SU-DHL-6 (cell line): Measurements from ENCODE around the gene INPP5A.
"Not testable (repeated sequence)": the region's sequence is repeated elsewhere in the genome, so short reads cannot be mapped to it uniquely, and the experiment has no call there.

Experiments
- H2AFZ ChIP-seq: fragments of 200-600 bp; sonication (generic); 2 replicates; pipeline ENCODE4 v1.6.1; 2014; ENCODE audit warnings: low read depth, mild to moderate bottlenecking, moderate library complexity, mixed read lengths, antibody characterized with exemption, low read length; ENCODE audit not compliant: severe bottlenecking
- H3F3A ChIP-seq: fragments of 200-600 bp; shearing (Covaris generic); 2 replicates; pipeline ENCODE4 v1.6.0; 2016; ENCODE audit warnings: antibody characterized with exemption, mild to moderate bottlenecking; ENCODE audit not compliant: insufficient read depth
- H3K27ac ChIP-seq: fragments of 200-600 bp; sonication (generic); 2 replicates; pipeline ENCODE4 v1.5.1; 2016; ENCODE audit warnings: low read depth, mild to moderate bottlenecking, low read length, moderate library complexity, mixed read lengths
- H3K27me3 ChIP-seq: fragments of 200-600 bp; sonication (generic), shearing (Covaris generic); 2 replicates; pipeline ENCODE4 v1.6.0; 2014; ENCODE audit warnings: mild to moderate bottlenecking, low read length
- H3K36me3 ChIP-seq: fragments of 200-600 bp; sonication (generic); 2 replicates; pipeline ENCODE4 v1.6.1; 2014; ENCODE audit warnings: mild to moderate bottlenecking, low read length, mixed read lengths
- H3K4me2 ChIP-seq: fragments of 300-600, 200-600 bp; shearing (Covaris generic), sonication (generic); 2 replicates; pipeline ENCODE4 v1.6.0; 2014; ENCODE audit warnings: low read length, low read depth, mild to moderate bottlenecking; ENCODE audit not compliant: poor library complexity, severe bottlenecking
- H3K4me3 ChIP-seq: fragments of 200-600 bp; sonication (generic); 2 replicates; pipeline ENCODE4 v1.5.1; 2014; ENCODE audit warnings: antibody characterized with exemption, low read length, mild to moderate bottlenecking, mixed read lengths; ENCODE audit not compliant: insufficient read depth, poor library complexity, severe bottlenecking
- H3K79me2 ChIP-seq: fragments of 200-600 bp; sonication (generic); 2 replicates; pipeline ENCODE4 v1.6.1; 2014; ENCODE audit warnings: mild to moderate bottlenecking, low read length, moderate library complexity; ENCODE audit not compliant: insufficient read depth
- H3K9ac ChIP-seq: fragments of 200-600 bp; sonication (generic); 2 replicates; pipeline ENCODE4 v1.7.0; 2014; ENCODE audit warnings: mild to moderate bottlenecking, low read length
- H3K9me2 ChIP-seq: fragments of 200-600 bp; sonication (generic); replicated peaks from 2 replicates; pipeline ENCODE4 v1.6.1; 2014; ENCODE audit warnings: low read length; ENCODE audit not compliant: insufficient read depth
- H3K9me3 ChIP-seq: fragments of 200-600 bp; sonication (generic); 2 replicates; pipeline ENCODE4 v1.6.1; 2014; ENCODE audit warnings: low read length, mixed read lengths; ENCODE audit not compliant: insufficient read depth
- H4K20me1 ChIP-seq: fragments of 200-600 bp; sonication (generic); 2 replicates; pipeline ENCODE4 v1.6.1; 2014; ENCODE audit warnings: low read depth, mild to moderate bottlenecking, antibody characterized with exemption, low read length, moderate library complexity, mixed read lengths
- CTCF ChIP-seq: fragments of 200-600 bp; sonication (generic); IDR thresholded peaks from one replicate; pipeline ENCODE4 v1.5.1; 2017; ENCODE audit warnings: antibody characterized with exemption, mild to moderate bottlenecking, low read length, moderate library complexity; ENCODE audit not compliant: insufficient read depth, poor library complexity, severe bottlenecking
- EZH2phosphoT487 ChIP-seq: fragments of 200-600 bp; sonication (generic), shearing (Covaris generic); conservative IDR thresholded peaks from 2 replicates; pipeline ENCODE4 v1.6.1; 2018; ENCODE audit warnings: mild to moderate bottlenecking, antibody characterized with exemption, low read length, moderate library complexity, mixed read lengths

The INPP5A gene

GRCh38 chr10:132597654-132598053 lies 60.1 kb downstream of the INPP5A start:
- H3K27ac ChIP-seq: no peak overlapping the region
- H3K4me2 ChIP-seq: no peak overlapping the region
- no peak for TF ChIP-seq EZH2phosphoT487
- TF ChIP-seq CTCF: no peak
- H4K20me1 ChIP-seq: no peaks in the 10 kb centered on the region
- no peaks in the 10 kb centered on the region for H3K36me3 ChIP-seq
- no peak overlapping the region for H3K9ac ChIP-seq
- H2AFZ ChIP-seq: no peak overlapping the region
- no peaks in the 10 kb centered on the region for H3K9me2 ChIP-seq
- H3K79me2 ChIP-seq: no peaks in the 10 kb centered on the region
- H3K27me3 ChIP-seq: no peaks in the 10 kb centered on the region
- peaks cover 16% of the 10 kb centered on the region; the same call in 1 of the 2 replicates for H3K9me3 ChIP-seq
- no peak overlapping the region for H3K4me3 ChIP-seq
- H3F3A ChIP-seq: no peaks in the 10 kb centered on the region

- H3K27ac ChIP-seq, H3K27me3 ChIP-seq: not testable (repeated sequence)
- peaks cover 16% of the 10 kb centered on the region; the same call in 1 of the 2 replicates for H3K9me3 ChIP-seq
Observed at GRCh38 chr10:132599023-132599618, 61.5 kb downstream of the INPP5A start.

GRCh38 chr10:132599732-132600131 lies 62.1 kb downstream of the INPP5A start:
- H3K4me2 ChIP-seq: no peak overlapping the region
- TF ChIP-seq CTCF (no peak), EZH2phosphoT487 (no peak)

More at GRCh38 chr10:132599023-132599618, 61.5 kb downstream of the INPP5A start:
- H3K4me2 ChIP-seq, H3K9ac ChIP-seq, H3K4me3 ChIP-seq, H3K9me2 ChIP-seq, H3F3A ChIP-seq, H3K36me3 ChIP-seq, H2AFZ ChIP-seq, H3K79me2 ChIP-seq, H4K20me1 ChIP-seq: not testable (repeated sequence)

DNA sequence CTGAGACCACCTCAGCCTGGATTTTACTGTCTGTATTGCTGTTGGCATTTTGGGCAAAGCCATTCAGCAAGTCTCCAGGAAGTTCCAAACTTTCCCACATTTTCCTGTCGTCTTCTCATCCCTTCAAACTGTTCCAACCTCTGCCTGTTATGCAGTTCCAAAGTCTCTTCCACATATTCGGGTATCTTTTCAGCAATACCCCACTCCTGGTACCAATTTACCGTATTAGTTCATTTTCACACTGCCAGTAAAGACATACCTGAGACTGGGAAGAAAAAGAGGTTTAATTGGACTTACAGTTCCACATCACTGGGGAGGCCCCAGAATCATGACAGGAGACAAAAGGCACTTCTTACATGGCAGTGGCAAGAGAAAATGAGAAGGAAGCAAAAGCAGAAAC lies 62.8 kb downstream of the INPP5A start:
- H3K36me3 ChIP-seq: no peaks in the 10 kb centered on the region
- no peaks in the 10 kb centered on the region for H3K79me2 ChIP-seq
- no peak overlapping the region for H3K4me2 ChIP-seq
- no peaks in the 10 kb centered on the region for H4K20me1 ChIP-seq
- TF ChIP-seq EZH2phosphoT487: no peak
- TF ChIP-seq CTCF: no peak
- H2AFZ ChIP-seq: no peak overlapping the region
- H3K9ac ChIP-seq: no peak overlapping the region
- H3K27ac ChIP-seq: no peak overlapping the region
- no peaks in the 10 kb centered on the region for H3F3A ChIP-seq
- H3K27me3 ChIP-seq: no peaks in the 10 kb centered on the region
- H3K4me3 ChIP-seq: no peak overlapping the region
- H3K9me2 ChIP-seq: no peaks in the 10 kb centered on the region
- peaks cover 16% of the 10 kb centered on the region; the same call in 1 of the 2 replicates for H3K9me3 ChIP-seq

More at GRCh38 chr10:132599732-132600131, 62.1 kb downstream of the INPP5A start:
- no peak overlapping the region for H2AFZ ChIP-seq
- peaks cover 16% of the 10 kb centered on the region; the same call in 1 of the 2 replicates for H3K9me3 ChIP-seq
- H3K79me2 ChIP-seq: no peaks in the 10 kb centered on the region
- H3K27ac ChIP-seq: no peak overlapping the region
- no peaks in the 10 kb centered on the region for H3K27me3 ChIP-seq
- no peaks in the 10 kb centered on the region for H3K36me3 ChIP-seq
- no peaks in the 10 kb centered on the region for H3K9me2 ChIP-seq
- H3K4me3 ChIP-seq: no peak overlapping the region
- H3F3A ChIP-seq: no peaks in the 10 kb centered on the region
- H4K20me1 ChIP-seq: no peaks in the 10 kb centered on the region
- H3K9ac ChIP-seq: no peak overlapping the region
